NCI-H82 (cell line): ENCODE results near the gene PRELP.
A peak's percentile ranks its signal among the peaks of the same experiment; 100 is the strongest.
"Not testable (repeated sequence)": the region's sequence is repeated elsewhere in the genome, so short reads cannot be mapped to it uniquely, and the experiment has no call there.

Experiments used
- DNase-seq: peaks from one replicate; lab custom pipeline; 2025; lab: John Stamatoyannopoulos, UW

The PRELP gene

DNA sequence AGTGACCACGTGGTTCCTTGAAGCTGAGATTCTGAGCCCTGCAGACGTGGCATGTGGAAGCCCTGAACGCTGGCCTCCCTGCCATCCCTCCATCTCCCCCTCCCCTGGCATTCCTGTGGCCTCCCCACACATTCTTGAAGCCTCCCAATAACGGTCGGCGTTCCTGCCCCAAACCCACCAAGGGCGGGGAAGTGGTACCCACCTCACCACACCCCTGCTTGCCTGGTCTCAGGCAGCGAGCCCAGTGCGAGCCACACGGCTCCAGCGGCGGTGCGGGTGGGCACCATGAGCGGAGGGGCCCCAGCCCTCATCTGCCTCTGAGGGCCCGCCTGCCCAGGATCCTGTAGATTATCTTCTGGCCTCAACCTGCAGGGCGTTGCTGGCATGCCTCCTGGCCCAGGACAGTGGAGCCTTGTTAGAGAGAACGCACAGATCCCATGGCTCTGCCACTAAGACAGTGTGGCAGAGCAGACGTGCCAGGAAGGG, 20.6 kb upstream of the PRELP start:
- no peak for DNase-seq

DNA sequence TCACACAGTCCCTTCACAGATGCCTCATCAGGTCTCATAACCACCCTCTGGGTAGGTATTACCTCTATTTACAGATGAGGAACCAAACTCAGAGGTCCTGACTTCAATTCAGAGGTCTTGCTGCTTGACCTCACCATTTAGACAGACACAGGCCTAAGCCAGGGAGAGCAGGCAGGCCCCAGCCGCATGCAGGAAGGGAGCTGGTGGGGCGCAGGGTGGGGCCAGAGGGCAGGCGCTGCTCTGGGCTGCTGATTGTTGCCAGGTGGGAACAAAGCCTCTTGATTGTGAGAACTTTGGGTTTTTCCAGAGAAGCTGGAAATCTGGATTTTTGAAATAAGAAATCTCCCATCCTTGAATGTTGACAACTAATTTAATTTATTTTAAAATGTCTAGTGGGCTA, 19.9 kb upstream of the PRELP start:
- no peak for DNase-seq

DNA sequence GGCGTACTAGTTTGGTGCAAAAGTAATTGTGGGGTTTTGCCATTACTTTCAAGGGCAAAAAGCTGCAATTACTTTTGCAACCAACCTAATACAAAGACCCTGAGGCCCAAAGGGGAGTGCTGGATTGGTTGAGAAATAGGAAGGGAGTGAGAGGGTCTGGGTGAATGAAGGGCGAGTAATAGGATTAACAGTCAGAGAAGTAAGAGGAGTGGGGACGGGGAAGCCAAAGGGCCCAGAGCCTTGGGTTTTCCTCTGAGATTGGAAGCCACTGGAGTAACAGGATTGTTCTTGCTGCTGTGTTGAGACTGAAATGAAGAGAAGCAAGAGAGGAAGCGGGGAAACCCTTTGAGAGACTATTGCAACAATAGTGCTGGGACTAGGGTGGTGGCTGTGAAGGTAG, 19.0 kb upstream of the PRELP start:
- DNase-seq, result peak; percentile 83

DNA sequence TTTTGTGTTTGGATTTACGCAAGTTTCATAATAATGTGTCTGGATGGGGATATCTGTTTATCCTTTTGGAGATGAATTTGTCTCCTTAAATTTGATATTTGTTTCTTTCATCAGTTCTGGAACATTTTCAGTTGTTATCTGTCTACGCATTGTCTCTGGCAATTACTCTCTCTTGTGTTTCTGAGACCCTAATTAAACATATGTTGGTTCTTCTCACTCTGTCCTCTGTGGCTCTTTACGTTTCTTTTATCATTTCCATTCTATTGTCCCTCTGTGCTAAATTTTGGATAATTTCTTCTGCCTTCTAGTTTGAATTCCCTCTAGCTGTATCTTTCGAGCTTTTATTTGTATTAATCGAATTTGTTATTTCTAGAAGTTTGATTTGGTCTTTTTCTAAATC, 17.5 kb upstream of the PRELP start:
- no peak for DNase-seq

DNA sequence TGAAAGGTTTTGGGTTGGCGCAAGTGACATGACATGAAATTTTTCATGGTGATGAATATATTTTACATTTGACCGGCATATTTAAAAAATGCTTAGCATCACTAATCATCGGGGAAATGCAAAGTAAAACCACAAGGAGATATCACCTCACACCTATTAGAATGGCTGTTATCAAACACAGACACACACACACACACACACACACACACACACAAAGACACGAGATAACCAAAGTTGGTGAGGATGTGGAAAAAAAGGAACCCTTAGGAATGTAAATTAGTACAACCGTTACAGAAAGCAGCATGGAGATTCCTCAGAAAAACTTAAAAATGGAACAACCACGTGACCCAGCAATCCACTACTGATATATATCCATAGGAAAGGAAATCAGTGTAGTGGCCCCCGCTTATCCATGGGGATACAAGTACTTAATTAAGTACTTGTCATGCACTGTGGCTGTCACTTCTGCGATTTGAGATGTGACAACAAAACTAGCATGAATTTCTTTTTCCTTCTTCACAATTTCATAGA, 15.9 kb upstream of the PRELP start:
- DNase-seq, result no peak

DNA sequence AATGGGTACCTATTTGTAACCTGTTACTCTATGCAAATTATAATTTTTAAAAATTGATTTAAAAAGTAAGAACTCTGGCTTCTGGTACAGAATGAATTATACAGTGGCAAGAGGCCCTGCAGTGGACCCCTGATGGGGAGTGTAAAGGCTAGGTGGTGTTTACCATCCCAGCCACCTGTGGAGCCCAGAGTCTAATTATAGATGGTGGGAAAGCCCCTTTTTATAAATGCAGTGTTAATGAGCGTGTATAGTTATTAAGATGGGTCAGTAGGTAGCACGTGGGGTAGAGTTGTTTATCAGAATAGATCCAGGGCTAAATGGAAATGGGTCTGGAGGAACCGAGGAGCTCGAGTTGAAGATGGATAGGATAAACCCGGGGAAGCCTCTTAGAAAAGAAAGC, 13.9 kb upstream of the PRELP start:
- no peak for DNase-seq

DNA sequence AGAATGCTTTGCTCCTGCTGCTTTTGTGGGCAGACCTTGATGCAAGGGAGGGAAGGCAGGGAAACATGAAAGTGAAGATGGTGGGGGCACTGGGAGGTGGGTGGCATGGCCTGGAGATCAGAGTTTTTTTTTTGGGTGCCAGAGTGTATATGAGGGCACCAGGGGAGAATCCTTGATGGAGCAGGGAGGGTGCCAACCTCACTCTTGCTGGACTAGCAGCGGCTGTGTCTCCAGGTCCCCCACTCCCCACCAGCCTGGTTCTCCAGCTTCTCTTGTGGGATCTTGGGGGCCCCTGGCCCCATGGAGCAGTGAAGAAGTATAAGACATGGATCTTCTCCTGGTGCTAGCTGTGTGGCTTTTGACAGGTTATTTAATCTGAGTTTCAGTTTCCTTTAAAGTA, 13.5 kb upstream of the PRELP start:
- DNase-seq, result no peak

DNA sequence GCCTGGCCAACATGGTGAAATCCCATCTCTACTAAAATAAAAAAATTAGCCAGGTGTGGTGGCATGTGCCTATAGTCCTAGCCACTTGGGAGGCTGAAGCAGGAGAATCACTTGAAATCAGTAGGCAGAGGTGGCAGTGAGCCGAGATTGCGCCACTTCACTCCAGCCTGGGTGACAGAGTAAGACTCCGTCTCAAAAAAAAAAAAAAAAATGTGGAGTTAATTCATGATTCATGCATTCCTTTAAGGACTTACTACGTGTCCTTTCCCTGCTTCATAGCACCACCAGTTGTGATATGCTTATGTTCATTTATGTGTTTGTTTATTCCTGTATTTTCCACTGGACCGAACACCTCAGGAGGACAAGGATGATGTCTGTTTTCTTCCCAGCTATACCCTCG, 12.7 kb upstream of the PRELP start:
- DNase-seq, result no peak

DNA sequence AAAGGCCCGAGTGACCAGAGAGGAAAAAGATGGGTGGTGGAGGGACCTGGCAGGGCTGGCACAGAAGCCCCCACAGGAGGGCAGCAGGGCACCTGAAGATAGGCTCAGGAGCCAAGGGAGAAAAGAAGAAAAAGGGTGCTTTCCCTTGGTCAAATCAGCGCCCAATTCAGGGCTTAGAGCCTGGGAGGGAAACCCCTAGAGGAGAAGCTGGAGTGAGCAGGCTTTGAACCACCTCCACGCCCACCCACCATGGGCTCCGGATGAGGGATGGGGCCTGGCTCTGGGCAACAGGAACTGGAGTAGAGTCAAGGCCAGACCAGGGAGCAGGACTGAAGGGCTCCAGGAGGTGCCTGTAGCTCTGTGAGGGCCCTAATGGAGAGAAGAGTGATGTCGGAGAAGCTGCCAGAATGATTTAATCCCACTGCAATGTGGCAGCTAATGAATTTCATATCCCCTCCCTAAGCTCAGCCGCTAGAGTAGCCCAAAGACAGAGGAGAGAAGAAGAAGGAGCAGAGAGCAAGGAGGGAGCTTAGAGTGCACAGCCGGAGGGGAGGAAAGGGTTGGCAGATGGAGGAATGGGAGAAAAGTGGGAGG, 12.0 kb upstream of the PRELP start:
- DNase-seq, result peak; percentile 69

DNA sequence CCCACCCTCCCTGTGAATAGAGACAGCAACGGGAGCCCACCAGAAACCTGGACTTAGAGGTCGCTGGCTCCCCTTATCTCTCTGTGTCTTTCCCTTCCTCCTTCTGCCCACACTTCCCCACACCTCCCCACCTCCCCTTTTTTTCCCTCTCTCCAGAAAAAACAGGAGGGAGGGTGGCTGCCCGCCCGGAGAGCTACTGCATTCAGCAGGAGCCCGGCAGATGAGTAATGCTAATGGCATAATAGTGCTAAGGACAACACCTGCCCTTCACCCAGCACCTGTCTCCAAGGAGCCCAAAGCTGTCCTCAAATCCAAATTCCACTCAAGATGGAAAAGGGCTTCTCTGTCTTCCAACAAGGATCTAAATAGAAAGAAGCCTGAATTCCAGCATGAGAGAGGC, 11.4 kb upstream of the PRELP start:
- DNase-seq, result no peak

DNA sequence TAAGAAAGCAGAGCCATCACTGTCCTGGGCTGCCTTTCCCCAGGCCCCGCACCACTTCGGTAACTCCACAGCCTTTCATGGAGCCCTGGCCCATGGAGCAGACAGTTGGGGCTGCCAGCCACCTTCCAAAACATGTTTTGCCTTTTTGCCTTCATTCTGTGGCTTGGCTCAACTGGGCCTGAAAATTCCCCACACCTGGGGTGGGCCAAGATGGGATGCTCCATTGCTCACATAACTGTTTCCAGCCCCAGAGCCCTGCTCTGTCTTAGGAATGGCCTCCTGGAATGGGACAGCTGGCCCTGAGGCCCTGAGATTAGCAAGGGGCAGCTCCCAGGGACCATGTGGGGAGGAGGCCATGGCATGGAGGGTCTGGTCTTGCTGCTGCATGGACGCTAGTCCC, 10.9 kb upstream of the PRELP start:
- DNase-seq, result no peak

DNA sequence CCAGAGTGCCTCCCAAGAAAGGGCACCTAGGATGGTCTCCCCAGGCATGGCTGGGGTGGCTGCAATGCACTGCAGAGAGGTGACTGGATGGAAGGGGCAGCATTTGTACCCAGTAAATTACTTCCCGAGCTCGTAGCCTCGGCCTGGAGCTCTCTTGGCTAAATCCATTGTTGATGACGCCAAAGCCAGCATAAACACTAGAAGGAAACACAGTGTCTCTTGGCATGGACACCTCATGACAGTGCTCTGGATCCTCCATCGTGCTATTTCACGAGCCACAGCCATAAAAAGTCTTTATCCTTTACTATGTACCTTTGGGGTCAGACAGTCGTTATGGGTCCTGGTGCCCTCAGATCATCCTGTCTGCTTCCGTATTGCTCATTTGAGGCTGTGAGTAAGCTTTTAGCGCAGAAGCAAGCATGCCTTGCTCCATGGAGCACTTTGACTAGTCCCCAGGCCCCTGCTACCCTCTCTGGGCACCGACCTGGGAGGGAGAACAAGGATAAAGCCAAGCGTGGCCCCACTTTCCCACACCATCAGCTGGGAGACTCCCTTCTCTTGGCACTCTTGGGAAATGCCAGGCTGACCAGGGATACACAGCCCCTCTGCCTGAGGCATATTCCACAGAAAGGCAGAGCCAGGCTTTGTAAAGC, 10.3 kb upstream of the PRELP start:
- no peak for DNase-seq

DNA sequence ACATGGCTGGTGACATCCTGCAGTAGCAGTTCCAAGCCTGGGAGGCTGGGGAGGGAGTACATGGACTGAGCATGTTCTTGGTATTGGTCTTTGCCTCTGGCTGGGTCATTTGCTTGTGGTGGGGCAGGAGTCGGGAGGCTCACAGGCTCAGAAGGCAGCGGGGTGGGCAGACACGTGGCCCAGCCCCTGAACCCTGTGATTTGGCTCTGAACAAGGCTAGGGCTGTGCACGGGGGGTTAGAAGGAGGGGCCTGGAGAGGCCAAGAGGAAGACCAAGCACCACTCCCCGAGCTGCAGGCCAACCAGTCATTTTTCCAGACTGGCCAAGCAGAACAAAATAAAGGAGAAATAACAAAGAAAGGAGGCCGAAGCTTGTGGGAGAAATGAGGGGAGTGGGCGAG, 9.7 kb upstream of the PRELP start:
- no peak for DNase-seq

DNA sequence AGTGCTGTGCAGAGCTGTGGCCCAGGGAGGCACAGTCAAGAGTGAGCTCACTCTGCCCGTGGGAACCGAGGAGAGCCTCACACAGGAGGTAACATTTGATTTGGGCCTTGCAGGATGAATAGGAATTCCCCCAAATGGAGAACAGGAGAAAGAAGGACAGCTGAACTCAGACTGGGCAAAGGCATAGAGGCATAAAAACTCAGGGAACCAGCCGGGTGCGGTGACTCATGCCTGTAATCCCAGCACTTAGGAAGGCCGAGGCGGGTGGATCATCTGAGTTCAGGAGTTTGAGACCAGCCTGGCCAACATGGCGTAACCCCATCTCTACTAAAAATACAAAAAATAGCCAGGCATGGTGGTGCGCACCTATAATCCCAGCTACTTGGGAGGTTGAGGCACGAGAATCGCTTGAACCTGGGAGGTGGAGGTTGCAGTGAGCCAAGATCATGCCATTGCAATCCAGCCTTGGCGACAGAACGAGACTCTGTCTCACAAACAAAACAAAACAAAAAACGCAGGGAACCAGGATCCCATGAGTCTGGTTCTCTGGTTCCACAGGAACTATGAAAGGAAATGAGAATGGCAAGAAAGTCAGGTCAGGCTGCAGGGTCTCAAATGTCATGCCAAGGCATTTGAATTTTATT, 8.6 kb upstream of the PRELP start:
- DNase-seq, result not testable (repeated sequence)

DNA sequence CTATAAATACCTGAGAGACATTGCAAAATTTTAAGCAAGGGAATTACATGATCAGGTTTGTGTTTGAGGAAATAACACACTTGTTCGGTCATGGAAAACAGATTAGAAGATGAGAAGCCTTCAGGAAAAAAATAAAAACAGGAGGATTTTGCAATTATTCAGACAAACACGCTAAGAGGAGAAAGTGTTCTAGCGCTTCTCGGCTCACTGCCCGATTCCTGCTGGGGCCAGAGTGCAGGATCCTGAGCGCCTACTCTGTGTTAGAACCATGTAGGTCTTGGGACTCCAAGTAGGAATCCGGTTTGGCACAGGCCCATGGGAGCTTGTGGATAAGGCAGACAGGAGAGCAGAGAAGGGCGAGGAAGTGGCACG, 8.1 kb upstream of the PRELP start:
- no peak for DNase-seq

DNA sequence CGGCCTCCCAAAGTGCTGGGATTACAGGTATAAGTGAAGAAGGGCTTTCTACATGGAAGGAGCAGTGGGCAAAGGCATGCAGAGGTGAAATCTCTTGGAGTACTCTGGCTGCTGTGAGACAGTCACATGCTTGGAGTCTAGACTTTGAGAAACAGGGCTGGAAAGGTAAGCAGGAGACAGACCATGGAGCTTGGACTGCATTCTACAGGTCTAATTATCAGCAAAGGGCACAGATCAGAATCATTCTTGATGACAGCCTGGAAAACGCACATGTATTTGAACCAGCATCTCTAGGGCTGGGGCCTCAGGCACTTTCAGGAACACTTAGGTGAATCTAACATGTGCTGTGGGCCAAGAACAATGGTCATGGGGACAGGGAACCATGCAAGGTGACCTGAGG, 7.3 kb upstream of the PRELP start:
- DNase-seq, result no peak

DNA sequence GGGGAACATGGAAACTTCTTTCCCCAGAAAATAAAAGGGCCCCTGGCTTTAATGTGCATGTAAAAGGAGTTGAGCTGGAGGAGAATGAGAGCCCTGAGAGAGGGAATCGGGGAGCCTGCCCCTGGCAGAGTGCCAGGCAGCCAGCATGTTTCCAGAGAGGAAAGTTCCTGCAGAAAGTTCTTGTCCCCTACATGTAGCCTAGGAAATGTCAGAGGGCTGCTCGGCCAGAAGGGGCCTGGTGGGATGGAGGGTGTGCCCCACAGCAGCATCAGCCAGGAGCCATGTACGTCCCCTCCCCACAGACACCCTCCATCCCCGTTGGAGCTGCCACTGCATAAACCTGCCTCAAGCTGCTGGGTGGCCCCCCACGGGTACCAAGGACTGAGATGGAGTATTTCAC, 5.4 kb upstream of the PRELP start:
- DNase-seq, result no peak

DNA sequence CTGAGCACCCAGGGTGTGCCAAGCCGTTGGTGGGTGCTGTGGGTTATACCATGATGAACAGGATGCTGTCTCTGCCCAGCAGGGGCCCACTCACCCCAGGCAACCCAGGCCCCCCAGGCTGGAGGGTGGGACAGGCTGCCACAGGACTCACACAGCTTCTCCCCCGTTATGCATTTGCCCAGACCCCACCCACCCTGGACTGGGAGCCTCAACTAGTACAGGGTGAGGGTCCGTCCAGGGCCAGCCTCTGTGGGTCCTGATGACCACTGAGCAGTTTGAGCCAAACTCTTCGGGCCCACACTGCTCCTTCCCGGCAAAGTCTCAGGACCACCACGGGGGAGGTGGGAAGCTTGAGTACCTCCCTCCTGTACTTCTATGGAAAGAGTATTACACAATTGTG, 3.8 kb upstream of the PRELP start:
- no peak for DNase-seq

DNA sequence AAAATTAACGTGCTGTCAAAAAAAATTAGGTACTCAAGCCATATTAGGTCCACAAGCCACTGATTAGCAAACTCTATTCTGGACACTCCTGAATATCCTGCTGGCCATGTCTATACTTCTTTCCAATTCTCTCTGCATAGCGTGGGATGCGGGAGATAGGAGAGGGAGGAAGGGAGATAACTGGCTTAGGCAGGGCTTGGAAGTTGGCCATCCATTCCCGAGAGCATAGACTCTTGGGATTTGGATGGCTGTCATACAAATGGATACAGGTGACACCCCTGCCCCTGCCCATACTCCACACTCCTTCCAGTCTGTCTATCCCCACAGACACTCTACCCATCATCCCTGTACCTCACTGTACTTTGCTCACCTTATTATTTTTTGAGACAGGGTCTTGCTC, 2.3 kb upstream of the PRELP start:
- no peak for DNase-seq

DNA sequence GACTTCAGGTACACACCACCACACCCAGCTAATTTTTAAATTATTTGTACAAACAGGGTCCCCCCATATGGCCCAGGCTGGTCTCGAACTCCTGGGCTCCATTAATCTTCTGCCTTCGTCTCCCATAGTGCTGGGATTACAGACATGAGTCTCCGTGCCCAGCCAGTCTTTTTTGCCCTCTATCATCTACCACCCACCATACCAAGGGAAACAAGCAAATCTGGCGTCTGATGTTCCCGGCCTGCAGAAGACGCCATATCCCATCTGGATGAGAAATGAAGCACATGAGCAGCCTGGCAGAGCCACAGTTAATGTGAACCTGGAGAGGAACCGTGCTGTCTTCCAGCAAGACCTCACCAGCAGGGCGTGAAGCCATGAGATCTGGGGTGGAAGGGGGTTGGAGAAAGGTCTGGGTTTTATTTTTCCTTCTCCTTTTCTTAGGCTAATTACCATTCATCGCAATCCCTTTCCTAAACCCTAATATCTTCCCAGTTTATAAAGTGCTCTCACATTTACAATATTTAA, 1.8 kb upstream of the PRELP start:
- DNase-seq, result no peak

DNA sequence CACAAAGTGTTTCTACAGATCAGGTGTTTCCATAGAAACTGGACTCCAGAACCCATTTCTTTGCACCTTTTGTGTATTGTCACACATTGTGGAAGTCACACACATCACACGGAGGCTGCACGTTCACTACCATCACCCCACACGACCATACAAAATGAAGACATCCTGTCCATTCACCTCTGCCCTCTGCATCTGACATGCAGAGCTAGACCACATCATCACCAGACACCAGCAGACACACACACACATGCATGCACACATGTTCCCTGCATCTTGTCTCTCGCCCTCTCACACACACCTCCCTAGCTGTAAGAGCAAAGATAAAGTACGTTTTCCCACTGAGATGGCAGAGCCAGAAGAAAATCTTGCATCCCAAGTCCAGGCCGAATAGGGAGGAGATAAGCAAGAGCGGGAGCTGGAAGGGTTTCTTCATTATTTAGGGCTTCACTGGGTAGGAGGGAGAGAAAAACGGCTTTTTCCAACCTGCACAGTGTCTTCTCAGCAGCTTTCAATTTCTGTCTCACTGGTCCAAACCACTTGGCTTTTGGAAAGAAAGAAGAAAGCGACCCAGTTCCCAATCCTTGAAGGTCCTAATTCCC, 709 bp downstream of the PRELP start:
- DNase-seq, result no peak

DNA sequence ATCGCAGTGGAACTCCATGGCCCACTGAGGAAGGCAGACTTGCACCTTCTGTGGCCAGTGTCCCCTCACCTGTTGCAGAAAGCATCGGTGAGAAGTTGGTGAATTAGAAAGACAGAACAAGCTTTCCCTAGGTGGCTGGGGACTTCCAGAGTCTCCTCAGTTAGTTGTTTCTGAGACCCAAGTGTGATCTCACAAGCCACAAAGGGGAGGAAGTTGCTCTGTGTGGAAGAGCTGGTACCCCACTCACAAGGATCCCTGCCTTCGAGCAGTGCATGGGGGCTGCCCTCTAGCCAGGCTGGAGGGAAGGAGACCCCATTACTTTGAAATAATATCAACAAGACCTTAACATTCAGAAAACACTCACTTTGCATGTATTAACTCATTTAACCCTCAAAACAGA, 2.1 kb downstream of the PRELP start:
- no peak for DNase-seq

DNA sequence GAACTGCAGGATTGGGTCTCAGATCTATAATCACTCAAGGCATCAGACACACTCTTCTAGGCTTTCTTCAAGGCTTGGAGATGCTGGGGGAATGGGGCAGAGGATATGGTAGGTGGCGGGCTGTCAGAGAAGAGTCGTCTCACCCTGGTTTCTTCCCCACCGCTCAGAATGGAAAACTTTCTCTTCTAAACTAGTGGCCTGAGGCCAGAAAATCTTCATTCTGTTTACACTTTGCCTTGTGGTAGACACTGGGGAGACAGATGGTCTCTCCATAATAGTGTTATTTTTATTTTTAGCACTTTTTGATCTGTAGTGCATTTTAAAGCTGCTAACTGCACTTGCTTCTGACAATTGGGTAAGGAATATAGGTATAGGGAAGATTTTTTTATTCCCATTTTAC, 2.6 kb downstream of the PRELP start:
- no peak for DNase-seq
